IPS DF 4.7 (cell line): ENCODE measurements around the gene ISCU.
A peak's percentile ranks its signal among the peaks of the same experiment; 100 is the strongest.
"Not testable (repeated sequence)": the region's sequence is repeated elsewhere in the genome, so short reads cannot be mapped to it uniquely, and the experiment has no call there.

Experiments
- DNase-seq: peaks from one replicate; pipeline ENCODE4 v3.0.0-alpha.2; 2013; ENCODE audit warnings: low spot score; ENCODE audit errors: extremely low read depth

ISCU gene

GRCh38 chr12:108618079-108618952, 55.9 kb downstream of the ISCU start:
- DNase-seq: peak; percentile 74

- DNase-seq: not testable (repeated sequence)
Measured at GRCh38 chr12:108618953-108619274, 56.5 kb downstream of the ISCU start.
